T-helper 1 cell treated with Interleukin-12 subunit alpha and Interleukin-12 subunit beta and Interleukin-4 antibody, amounts not matched to agents 30 μg/mL and 1 μg/mL, for 36 hours (primary cell): ENCODE measurements around the gene MRAP2.
"Not testable (repeated sequence)": the region's sequence is repeated elsewhere in the genome, so short reads cannot be mapped to it uniquely, and the experiment has no call there.

Experiments used
- H3K27ac Mint-ChIP-seq: one replicate; pipeline ENCODE4 v1.8.0; 2021; ENCODE audit warnings: mild to moderate bottlenecking, mixed read lengths
- H3K27me3 Mint-ChIP-seq: one replicate; pipeline ENCODE4 v1.8.0; 2021; ENCODE audit warnings: low read depth, mixed read lengths
- H3K36me3 Mint-ChIP-seq: one replicate; pipeline ENCODE4 v1.8.0; 2021; ENCODE audit warnings: low read depth, mixed read lengths
- H3K4me1 Mint-ChIP-seq: one replicate; pipeline ENCODE4 v1.8.0; 2021; ENCODE audit warnings: low read depth, mixed read lengths
- H3K4me3 Mint-ChIP-seq: one replicate; pipeline ENCODE4 v1.8.0; 2021; ENCODE audit warnings: mild to moderate bottlenecking, moderate library complexity, mixed read lengths
- H3K9me3 Mint-ChIP-seq: one replicate; pipeline ENCODE4 v1.8.0; 2021; ENCODE audit warnings: mixed read lengths

MRAP2 gene

GRCh38 chr6:84111351-84111750 is 77.8 kb downstream of the MRAP2 start:
- not testable (repeated sequence) for H3K27me3 Mint-ChIP-seq, H3K4me1 Mint-ChIP-seq, H3K4me3 Mint-ChIP-seq, H3K27ac Mint-ChIP-seq, H3K9me3 Mint-ChIP-seq, H3K36me3 Mint-ChIP-seq

- not testable (repeated sequence) for H3K36me3 Mint-ChIP-seq, H3K27me3 Mint-ChIP-seq, H3K4me3 Mint-ChIP-seq, H3K4me1 Mint-ChIP-seq, H3K27ac Mint-ChIP-seq
- peaks cover 15% of the 10 kb centered on the region for H3K9me3 Mint-ChIP-seq
Measured at GRCh38 chr6:84114933-84115594, 81.5 kb downstream of the MRAP2 start.

- peaks cover 3% of the 10 kb centered on the region for H3K36me3 Mint-ChIP-seq
- no peak overlapping the region for H3K4me3 Mint-ChIP-seq
- H3K27me3 Mint-ChIP-seq = no peaks in the 10 kb centered on the region
- no peaks in the 10 kb centered on the region for H3K4me1 Mint-ChIP-seq
- H3K9me3 Mint-ChIP-seq = peaks cover 19% of the 10 kb centered on the region
- H3K27ac Mint-ChIP-seq = no peak overlapping the region
Measured at GRCh38 chr6:84118191-84118590, 84.6 kb downstream of the MRAP2 start.

DNA sequence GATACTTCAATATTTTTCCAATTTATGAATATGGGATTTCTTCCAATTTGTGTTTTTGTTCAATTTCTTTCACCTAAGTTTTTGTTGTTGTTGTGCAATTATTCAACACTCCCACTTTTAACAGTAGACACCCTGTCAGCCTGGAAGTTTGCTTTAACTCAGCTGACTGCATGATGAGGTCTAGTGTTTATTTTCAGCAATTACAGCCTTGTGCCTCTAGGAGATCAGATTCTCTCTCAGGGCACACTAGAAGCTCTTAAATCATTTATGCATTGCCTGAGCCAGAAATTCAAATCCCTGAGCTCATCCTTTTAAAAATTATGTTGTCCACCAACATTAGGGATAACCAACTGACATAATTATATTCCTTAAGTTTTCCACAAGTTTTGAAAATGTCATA is 85.7 kb downstream of the MRAP2 start:
- Mint-ChIP-seq H3K4me3 (no peak overlapping the region), H3K27me3 (no peaks in the 10 kb centered on the region), H3K36me3 (peaks cover 5% of the 10 kb centered on the region), H3K9me3 (peaks cover 19% of the 10 kb centered on the region), H3K4me1 (no peaks in the 10 kb centered on the region), H3K27ac (no peak overlapping the region)

- H3K27me3 Mint-ChIP-seq = no peaks in the 10 kb centered on the region
- H3K36me3 Mint-ChIP-seq = peaks cover 6% of the 10 kb centered on the region
- H3K27ac Mint-ChIP-seq = no peak overlapping the region
- no peaks in the 10 kb centered on the region for H3K4me1 Mint-ChIP-seq
- H3K4me3 Mint-ChIP-seq = no peak overlapping the region
- H3K9me3 Mint-ChIP-seq = peaks cover 4% of the 10 kb centered on the region
Measured at GRCh38 chr6:84123186-84123585, 89.6 kb downstream of the MRAP2 start.

DNA sequence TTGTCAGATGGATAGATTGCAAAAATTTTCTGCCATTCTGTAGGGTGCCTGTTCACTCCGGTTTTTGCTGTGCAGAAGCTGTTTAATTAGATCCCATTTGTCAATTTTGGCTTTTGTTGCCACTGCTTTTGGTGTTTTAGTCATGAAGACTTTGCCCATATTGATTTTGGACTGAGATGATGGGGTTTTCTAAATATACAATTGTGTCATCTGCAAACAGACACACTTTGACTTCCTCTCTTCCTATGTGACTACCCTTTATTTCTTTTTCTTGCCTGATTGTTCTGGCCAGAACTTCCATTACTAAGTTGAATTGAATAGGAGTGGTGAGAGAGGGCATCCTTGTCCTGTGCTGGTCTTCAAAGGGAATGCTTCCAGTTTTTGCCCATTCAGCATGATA is 96.0 kb downstream of the MRAP2 start:
- H3K36me3 Mint-ChIP-seq, H3K4me3 Mint-ChIP-seq, H3K27ac Mint-ChIP-seq, H3K9me3 Mint-ChIP-seq, H3K27me3 Mint-ChIP-seq, H3K4me1 Mint-ChIP-seq: not testable (repeated sequence)

DNA sequence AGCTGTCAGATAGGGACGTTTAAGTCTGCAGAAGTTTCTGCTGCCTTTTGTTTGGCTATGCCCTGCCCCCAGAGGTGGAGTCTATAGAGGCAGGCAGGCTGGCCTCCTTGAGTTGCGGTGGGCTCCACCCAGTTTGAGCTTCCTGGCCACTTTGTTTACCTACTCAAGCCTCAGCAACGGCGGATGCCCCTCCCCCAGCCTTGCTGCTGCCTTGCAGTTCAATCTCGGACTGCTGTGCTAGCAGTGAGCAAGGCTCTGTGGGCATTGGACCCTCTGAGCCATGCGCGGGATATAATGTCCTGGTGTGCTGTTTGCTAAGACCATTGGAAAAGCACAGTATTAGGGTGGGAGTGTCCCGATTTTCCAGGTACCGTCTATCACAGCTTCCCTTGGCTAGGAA is 99.8 kb downstream of the MRAP2 start:
- H3K27me3 Mint-ChIP-seq, H3K36me3 Mint-ChIP-seq, H3K4me1 Mint-ChIP-seq, H3K4me3 Mint-ChIP-seq, H3K9me3 Mint-ChIP-seq, H3K27ac Mint-ChIP-seq: not testable (repeated sequence)

DNA sequence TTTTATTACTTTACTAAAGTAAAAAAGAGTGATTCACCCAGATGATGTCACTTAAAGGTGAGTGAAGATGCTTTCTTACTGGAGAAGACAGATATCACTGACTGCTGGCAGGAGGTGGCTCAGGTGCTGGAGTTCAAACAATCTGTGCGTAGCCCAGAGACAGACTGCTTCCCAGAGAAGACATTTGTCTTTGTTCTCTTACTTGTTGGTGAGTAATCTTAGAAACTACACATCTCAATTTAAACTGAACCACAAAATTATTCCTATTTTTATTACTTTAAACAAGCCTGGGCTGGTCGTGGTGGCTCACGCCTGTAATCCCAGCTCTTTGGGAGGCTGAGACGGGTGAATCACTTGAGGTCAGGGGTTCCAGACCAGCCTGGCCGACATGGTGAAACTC is 101.7 kb downstream of the MRAP2 start:
- H3K9me3 Mint-ChIP-seq = peaks cover 8% of the 10 kb centered on the region
- H3K4me3 Mint-ChIP-seq = no peak overlapping the region
- no peaks in the 10 kb centered on the region for H3K27me3 Mint-ChIP-seq
- no peak overlapping the region for H3K27ac Mint-ChIP-seq
- H3K36me3 Mint-ChIP-seq = peaks cover 3% of the 10 kb centered on the region
- peaks cover 4% of the 10 kb centered on the region for H3K4me1 Mint-ChIP-seq

DNA sequence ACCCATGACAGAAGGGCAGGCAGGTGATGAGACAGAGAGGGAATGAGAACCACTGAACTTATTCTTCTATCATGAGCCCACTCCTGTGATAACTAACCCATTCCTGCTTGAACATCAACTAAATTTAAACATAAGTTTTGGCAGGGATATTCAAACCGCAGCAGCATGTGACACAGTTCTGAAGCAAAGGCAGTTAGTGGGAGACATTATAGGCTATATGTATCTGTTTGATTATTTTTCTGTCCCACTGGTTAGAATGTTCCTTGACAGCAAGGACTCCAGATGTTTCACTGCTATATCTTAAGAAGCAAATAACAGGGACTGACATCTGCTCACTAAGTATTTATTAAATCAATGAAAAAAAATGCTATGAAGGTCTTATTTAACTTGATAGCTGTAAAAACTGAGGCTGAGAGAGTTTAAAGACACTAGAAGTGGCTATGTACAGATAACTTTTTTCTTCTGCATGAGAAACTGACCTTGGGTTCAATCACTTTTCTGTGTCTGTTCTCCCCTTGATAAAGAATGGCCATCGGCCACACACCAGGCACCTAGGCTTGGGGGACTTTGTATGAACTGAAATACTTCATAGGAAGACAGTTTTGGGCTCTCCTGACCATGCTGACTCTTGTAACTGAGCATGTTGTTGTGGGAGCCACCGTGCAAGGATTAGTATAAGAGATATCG is 102.9 kb downstream of the MRAP2 start:
- H3K9me3 Mint-ChIP-seq = peaks cover 8% of the 10 kb centered on the region
- peaks cover 4% of the 10 kb centered on the region for H3K4me1 Mint-ChIP-seq
- no peaks in the 10 kb centered on the region for H3K27me3 Mint-ChIP-seq
- no peak overlapping the region for H3K27ac Mint-ChIP-seq
- H3K36me3 Mint-ChIP-seq = peaks cover 3% of the 10 kb centered on the region
- H3K4me3 Mint-ChIP-seq = no peak overlapping the region

DNA sequence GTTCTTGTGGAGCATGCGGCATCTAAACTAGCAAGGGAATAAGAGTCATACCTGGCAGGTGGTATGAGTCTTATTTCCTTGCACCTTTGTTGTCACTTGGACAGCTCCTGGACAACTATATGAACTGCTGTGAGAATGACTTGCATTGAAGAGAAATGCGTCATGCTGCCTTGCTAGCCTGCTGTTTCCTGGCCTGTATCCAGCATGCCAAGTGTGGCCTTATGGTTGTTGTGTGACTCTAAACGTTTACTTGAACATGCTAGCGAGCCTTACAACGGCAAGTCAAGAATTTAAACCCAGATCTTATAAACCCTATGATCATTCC is 103.4 kb downstream of the MRAP2 start:
- Mint-ChIP-seq H3K27ac (no peak overlapping the region), H3K9me3 (peaks cover 8% of the 10 kb centered on the region), H3K36me3 (peaks cover 3% of the 10 kb centered on the region), H3K27me3 (no peaks in the 10 kb centered on the region), H3K4me3 (no peak overlapping the region), H3K4me1 (peaks cover 4% of the 10 kb centered on the region)

DNA sequence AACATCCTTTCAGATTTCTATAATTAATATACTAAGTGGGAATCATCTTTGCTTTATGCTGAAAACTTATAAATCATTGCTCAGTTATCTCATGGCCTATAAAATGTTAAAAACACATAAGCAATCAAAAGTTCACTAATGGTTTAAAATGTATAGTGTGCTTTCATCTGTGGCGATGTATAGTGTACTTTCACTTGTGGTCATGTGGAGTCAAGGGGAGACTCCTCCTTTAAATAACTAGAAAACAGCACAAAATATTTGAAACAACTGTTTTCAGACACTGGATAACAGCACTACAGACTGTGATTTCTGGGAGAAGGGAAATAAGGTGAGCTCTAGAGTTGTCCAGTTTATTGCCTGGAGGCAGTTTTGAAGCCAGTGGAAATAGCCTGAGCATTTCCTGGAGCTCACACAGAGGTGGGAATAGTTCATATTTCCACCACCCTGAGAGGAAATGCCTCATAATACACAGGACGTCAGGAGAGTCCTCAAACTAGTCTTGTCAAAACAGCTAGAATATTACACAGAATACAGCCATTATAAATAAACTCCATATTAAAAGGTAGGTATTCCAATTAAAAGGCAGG is 104.5 kb downstream of the MRAP2 start:
- H3K36me3 Mint-ChIP-seq = no peaks in the 10 kb centered on the region
- no peaks in the 10 kb centered on the region for H3K27me3 Mint-ChIP-seq
- H3K9me3 Mint-ChIP-seq = no peaks in the 10 kb centered on the region
- H3K4me1 Mint-ChIP-seq = peaks cover 4% of the 10 kb centered on the region
- H3K4me3 Mint-ChIP-seq = no peak overlapping the region
- H3K27ac Mint-ChIP-seq = no peak overlapping the region

- H3K4me1 Mint-ChIP-seq = peaks cover 4% of the 10 kb centered on the region
- no peaks in the 10 kb centered on the region for H3K27me3 Mint-ChIP-seq
- H3K9me3 Mint-ChIP-seq = no peaks in the 10 kb centered on the region
- no peak overlapping the region for H3K4me3 Mint-ChIP-seq
- no peak overlapping the region for H3K27ac Mint-ChIP-seq
- no peaks in the 10 kb centered on the region for H3K36me3 Mint-ChIP-seq
Measured at GRCh38 chr6:84139311-84139710, 105.7 kb downstream of the MRAP2 start.
